CD4-positive, alpha-beta T cell treated with Interleukin-21 for 1 hour (primary cell): ENCODE measurements around the gene POU2AF3.
"Not testable (repeated sequence)": the region's sequence is repeated elsewhere in the genome, so short reads cannot be mapped to it uniquely, and the experiment has no call there.

Source experiments
- DNase-seq: peaks from one replicate; pipeline ENCODE4 v3.0.0-alpha.2; 2020

POU2AF3 gene

DNA sequence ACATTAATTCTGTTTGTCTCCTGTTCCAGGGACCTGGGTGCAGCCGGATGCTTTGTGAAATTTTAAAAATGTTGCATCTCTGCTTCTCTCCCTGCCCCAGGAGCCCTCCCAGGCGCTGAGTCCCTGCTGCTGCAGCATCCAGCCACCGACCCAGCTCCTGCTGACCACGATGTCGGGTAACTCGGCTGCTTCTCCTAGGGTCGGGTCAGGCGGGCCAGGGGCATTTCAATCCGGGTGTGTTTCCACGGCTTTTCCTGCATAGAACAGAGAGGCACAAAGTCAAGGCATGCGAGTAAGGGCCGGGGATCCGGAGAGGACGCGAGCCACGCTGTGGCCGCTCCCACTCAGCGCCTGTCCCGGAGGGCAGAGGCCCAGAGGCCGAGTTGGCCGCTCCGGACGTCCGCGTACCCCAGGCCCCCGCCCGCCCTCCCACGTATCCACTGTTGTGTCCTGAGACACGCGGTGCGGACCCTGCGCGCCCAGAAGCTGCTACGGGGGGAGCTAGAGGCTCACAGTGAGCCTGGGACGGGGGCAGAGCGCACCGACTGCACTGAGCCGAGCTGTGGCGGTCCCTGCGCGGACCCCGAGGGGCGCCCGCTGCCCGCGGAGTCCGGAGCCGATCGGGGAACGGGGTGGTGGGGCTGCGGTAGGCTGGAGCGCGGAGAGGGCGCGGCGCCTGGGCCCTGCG lies at the start of gene POU2AF3:
Gene POU2AF3 (plus strand): TSS at position 134 of the 688 bp plus-strand sequence. CDS start 36 bp downstream, at position 170.
- DNase-seq, result no peak

DNA sequence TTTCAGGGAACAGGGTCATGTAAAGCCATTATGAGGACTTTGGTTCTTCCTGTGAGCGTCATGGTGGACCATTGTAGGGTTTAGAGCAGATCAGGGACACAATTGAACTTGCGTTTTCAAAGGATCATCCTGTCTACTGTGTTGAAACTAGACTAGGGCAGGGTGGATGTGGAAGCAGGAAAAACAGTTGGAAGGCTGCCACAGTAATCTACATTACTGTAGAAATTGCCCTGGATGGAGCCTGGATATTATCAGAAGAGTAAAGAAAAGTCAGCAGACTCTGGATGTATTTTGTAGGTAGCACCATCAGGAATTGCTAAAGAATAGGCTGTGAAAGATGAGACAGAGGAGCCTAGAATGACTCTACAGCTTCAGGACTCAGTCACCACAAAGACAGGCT lies 47.4 kb upstream of the POU2AF3 start:
- DNase-seq, result no peak

- DNase-seq, result no peak
Measured at GRCh38 chr11:111253131-111253530, 45.2 kb upstream of the POU2AF3 start.

- DNase-seq, result no peak
Measured at GRCh38 chr11:111253630-111254029, 44.7 kb upstream of the POU2AF3 start.

DNA sequence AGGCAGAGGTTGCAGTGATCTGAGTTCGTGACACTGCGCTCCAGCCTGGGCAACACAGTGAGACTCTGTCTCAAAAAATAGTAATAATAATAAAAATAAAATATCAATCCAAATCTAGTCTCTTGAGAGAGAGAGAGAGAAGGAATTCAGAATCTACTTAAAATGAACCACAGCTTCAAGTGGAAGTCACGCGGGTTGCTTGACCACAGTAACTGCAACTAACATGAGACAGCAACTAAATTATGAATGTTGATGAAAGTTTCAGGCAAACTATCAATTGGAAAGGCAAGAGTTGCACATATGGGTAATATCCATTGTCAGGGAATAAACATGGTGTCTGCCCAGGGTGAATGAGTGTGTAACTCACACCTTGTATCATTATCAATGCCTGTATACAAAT lies 40.3 kb upstream of the POU2AF3 start:
- DNase-seq, result no peak

DNA sequence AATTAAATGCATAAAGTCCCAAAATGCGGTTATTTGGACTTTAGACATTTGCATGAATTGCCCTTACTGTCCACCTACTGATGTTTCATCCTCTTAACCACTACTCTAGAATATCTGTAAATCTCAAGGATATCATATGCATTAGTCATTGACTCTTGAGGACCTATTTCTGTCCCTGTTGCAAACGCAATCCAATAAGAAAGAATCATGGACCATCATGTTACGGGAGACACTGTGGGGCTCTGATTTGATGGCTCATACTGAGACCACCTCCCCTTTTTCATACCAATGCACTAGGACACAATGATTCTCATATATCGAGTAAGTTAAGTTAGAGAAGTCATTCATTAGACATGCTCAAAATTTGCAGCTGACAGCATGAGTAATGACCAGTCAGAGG lies 38.5 kb upstream of the POU2AF3 start:
- no peak for DNase-seq

DNA sequence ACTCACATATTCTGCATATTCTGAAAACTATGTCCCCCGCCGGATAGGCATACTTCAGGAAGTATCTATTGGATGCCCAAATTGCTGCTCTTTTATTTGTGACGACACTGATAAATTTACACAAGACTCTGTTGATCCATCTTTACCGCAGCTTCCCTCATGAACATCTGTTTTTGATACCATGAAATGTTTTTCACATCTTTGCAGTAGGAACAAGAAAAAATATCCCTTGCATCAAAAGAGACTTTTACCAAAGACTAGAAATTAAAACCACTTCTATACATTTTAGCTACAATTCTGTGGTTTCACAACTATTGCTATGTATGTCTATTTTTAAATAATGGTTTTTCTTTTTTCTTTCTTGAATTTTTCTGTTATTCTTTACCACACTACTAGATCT lies 37.5 kb upstream of the POU2AF3 start:
- DNase-seq, result no peak

- DNase-seq, result no peak
Measured at GRCh38 chr11:111264646-111265045, 33.7 kb upstream of the POU2AF3 start.

DNA sequence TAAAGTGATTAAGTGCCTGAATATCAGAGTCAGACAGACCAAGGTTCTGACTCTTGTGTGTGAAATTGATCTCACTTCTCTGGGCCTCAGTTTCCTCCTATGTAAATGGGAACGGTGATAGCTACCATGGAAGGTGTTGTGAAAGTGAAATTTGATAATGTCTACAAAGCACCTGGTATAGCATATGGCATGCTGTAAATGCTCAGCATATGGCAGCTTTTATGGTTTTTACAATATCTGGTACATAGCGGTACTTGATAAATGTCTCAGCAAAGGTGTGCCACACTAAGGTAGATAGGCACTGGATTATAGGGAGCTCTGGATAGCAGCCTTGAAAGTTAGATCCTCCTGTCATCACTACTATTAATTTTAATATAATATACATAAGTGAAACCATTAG lies 32.9 kb upstream of the POU2AF3 start:
- DNase-seq, result no peak

- not testable (repeated sequence) for DNase-seq
Measured at GRCh38 chr11:111268303-111268702, 30.0 kb upstream of the POU2AF3 start.

GRCh38 chr11:111269146-111269868 lies 29.0 kb upstream of the POU2AF3 start:
- no peak for DNase-seq

- DNase-seq, result no peak
Measured at GRCh38 chr11:111272420-111272819, 25.9 kb upstream of the POU2AF3 start.

DNA sequence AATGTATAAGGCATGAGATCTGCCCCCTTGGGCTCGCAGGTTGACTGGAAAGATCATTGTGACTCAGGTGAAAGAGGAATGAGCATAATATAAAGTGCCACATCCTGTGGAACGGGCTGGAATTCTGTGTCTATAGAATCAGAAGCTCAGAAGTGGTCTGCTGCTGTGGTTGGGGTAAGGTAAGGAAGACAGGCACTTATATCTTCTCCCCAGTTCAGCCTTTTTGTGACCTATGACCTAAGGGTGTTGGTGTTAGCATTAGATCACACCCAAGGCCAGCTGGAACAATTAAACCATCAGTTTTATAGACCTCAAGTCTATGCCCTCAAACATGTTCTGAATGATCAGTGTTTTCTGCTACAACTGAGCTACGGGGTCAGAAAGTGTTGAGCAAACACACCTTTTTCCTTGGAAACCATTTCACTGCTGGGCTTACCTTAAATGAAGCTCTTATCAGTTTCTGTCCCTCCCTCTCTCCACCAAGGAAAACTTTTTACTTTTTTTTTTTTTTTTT lies 15.7 kb upstream of the POU2AF3 start:
- no peak for DNase-seq

DNA sequence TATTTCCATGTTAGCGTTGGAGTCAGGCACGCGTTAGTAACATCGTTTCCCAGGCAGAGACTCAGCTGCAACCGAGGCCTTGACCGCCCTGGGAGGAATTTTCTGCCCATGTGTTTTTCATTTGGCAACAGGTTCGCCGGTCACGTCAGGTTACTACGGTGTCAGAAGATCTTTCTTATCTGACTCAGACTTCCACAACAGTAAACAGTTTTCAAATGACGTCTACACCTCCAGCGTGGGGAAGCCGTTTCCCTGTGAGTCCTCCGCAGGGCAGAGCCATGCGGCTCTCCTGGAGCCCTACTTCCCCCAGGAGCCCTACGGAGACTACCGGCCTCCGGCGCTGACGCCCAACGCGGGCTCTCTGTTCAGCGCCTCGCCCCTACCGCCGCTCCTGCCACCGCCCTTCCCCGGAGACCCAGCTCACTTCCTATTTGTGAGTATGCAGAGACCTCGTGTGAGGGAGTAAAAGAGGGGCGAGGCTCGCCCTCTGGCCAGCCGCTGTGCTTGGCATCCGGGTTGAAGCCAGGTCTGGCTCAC lies 14.3 kb upstream of the POU2AF3 start:
- no peak for DNase-seq

DNA sequence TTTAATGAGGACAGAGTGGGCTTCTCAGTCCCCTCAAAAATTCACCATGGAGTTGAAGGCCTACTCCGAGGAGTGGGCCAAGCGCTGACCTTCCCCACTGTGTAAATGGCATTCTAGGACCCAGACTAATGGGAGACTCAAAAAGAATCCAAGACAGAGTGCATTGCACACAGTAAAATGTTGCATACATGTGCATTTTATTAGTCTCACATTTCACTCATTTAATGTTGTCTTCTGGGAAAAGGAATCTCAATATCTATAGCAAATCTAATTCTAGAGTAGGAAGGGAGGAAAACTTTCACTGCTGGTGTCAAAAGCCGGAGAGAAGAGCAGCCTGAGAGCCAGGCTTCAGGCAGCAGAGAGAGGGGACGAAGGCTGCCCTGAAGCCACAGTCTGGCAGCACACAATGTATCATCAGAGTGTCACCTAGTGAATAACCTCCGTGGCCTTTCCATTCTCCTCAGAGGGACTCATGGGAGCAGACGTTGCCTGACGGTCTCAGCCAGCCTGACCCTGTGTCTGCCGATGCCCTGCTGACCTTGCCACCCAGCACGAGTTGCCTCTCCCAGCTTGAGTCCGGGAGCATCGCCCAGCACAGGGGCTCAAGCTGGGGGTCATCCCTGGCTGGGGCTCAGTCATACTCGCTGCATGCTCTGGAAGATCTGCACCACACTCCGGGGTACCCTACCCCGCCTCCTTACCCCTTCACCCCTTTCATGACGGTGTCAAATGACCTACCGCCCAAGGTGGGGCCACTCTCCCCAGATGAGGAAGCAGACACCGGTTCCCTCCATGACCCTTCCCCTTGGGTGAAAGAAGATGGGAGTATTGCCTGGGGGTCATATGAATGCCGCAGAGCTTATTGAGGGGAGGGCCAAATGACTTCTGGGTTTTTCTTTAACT lies 12.9 kb upstream of the POU2AF3 start:
- DNase-seq, result no peak

DNA sequence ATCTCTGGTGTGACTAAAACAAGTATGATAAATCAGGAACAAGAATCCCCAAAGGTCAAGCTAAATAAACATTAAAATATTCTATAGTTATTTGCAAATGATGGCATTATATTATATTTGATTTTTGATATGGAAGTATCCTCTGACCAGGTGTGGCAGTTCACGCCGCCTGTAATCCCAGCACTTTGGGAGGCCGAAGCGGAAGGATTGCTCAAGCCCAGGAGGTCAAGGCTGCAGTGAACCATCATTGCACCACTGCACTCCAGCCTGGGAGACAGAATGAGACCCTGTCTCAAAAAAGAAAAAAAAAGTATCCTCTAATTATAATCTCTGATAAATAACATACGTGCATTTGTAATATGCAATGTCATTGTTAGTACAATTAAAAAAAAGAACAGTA lies 6.6 kb upstream of the POU2AF3 start:
- DNase-seq, result no peak

- not testable (repeated sequence) for DNase-seq
Measured at GRCh38 chr11:111292408-111292807, 5.9 kb upstream of the POU2AF3 start.

- DNase-seq, result no peak
Measured at GRCh38 chr11:111296196-111296595, 2.1 kb upstream of the POU2AF3 start.

DNA sequence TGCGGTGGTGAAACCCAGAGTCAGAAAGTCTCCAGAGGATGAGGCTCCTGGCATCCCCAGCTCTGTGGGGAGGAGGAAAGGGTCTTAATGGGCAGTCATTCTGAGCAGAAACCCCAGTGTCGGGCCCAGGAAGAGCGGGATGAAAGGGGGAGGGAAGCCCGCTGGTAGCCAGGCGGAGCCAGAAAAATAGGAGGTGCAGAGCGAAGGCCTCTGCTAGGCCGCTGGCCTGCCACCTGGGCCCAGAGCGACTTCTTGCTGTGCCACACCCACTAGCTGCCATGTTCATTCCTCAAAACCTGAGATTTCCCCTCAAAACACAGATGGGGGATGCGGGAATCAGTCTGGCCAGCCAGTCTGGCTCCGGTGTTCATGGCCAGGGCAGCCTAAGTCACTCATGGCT lies 650 bp upstream of the POU2AF3 start:
- DNase-seq, result no peak

GRCh38 chr11:111299101-111300026 lies 1.0 kb downstream of the POU2AF3 start:
- no peak for DNase-seq

DNA sequence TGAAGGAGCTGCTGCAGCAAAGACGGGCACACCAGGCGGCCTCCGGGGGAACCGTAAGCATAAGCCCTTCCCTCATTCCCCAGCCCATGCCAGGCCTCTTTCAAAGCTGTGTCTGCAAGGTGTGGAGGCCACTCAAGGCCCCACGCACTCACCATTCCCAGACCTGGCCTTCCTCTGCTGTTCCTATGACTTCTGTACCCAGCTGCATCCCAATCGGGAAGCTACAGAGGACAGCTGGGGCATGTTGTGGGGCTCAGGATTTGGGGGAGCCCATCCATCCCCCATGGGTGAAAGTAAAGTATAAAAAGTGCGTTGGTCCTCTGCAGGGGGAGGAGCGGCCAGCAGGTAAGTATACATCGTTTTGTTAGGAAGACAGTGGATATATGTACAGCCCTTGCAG lies 2.2 kb downstream of the POU2AF3 start:
- DNase-seq, result no peak
